BLaER1 treated with 17β-estradiol and CSF1 and Interleukin-3, amounts not matched to agents 10 nM and 100 nM (cell line): ENCODE data around the gene GLOD5.

Source experiments
- H3K27ac ChIP-seq, 11 experiments: shearing (Covaris generic); formaldehyde crosslinking; 2 replicates each; pipeline ENCODE4 v1.8.1; 2022
- H3K27me3 ChIP-seq, 11 experiments: shearing (Covaris generic); formaldehyde crosslinking; 2 replicates each; pipeline ENCODE4 v1.8.1; 2022
- H3K36me3 ChIP-seq, 11 experiments: shearing (Covaris generic); formaldehyde crosslinking; 2 replicates each; pipeline ENCODE4 v1.8.1; 2022
- H3K4me1 ChIP-seq, 10 experiments: shearing (Covaris generic); formaldehyde crosslinking; 2 replicates each; pipeline ENCODE4 v1.8.1; 2022
- H3K4me2 ChIP-seq, 11 experiments: shearing (Covaris generic); formaldehyde crosslinking; 2 replicates each; pipeline ENCODE4 v1.8.1; 2022
- H3K4me3 ChIP-seq, 10 experiments: shearing (Covaris generic); formaldehyde crosslinking; 2 replicates each; pipeline ENCODE4 v1.8.1; 2022
- H3K9ac ChIP-seq, 11 experiments: shearing (Covaris generic); formaldehyde crosslinking; 2 replicates each; pipeline ENCODE4 v1.8.1; 2022
- H3K9me3 ChIP-seq, 11 experiments: shearing (Covaris generic); formaldehyde crosslinking; replicated peaks in 1 of 11; 2 replicates each; pipeline ENCODE4 v1.8.1; 2022
- H4K20me1 ChIP-seq, 11 experiments: shearing (Covaris generic); formaldehyde crosslinking; 2 replicates each; pipeline ENCODE4 v1.8.1; 2022
- Cebpa-rat ChIP-seq, 11 experiments: shearing (Covaris generic); IDR thresholded peaks; 2 replicates each; pipeline ENCODE4 v1.8.1; 2022

The GLOD5 gene

GRCh38 chrX:48761674-48762471 is at the start of gene GLOD5:
TSS of gene GLOD5 (plus strand) at chrX:48761747. CDS start at chrX:48761791, 44 bp downstream.
- H4K20me1 ChIP-seq: no peaks in the 10 kb centered on the region; a peak in 1 of 22 replicates
- H3K4me1 ChIP-seq: peaks cover 0 to 4% (median 0%) of the 10 kb centered on the region in 10 experiments; a peak in 2 of 20 replicates
- TF ChIP-seq Cebpa-rat (IDR thresholded peaks at IDR 0.05): no peak
- no peak within 1 kb of the TSS for H3K9ac ChIP-seq
- H3K27ac ChIP-seq: no peak within 1 kb of the TSS
- H3K27me3 ChIP-seq: peaks cover 27 to 87% (median 68%) of the 10 kb centered on the region in 11 experiments
- no peaks in the 10 kb centered on the region for H3K36me3 ChIP-seq
- no peaks in the 10 kb centered on the region for H3K9me3 ChIP-seq
- H3K4me2 ChIP-seq: no peak within 1 kb of the TSS
- no peak within 1 kb of the TSS for H3K4me3 ChIP-seq

- Histone ChIP-seq H3K27ac (no peak overlapping the region), H3K4me1 (peaks cover 0 to 35% (median 19%) of the 10 kb centered on the region in 10 experiments; a peak in 14 of 20 replicates), H3K9ac (no peak overlapping the region), H3K4me2 (no peak overlapping the region), H3K27me3 (peaks cover 45 to 98% (median 90%) of the 10 kb centered on the region in 11 experiments), H3K9me3 (peaks cover 0 to 9% (median 0%) of the 10 kb centered on the region in 11 experiments; a peak in 3 of 22 replicates), H3K4me3 (no peak overlapping the region), H3K36me3 (peaks cover 0 to 27% (median 14%) of the 10 kb centered on the region in 11 experiments; a peak in 14 of 22 replicates), H4K20me1 (peaks cover 0 to 18% (median 0%) of the 10 kb centered on the region in 11 experiments; a peak in 5 of 22 replicates)
- TF ChIP-seq Cebpa-rat (IDR thresholded peaks at IDR 0.05): no peak
Measured at GRCh38 chrX:48711929-48712505, 49.5 kb upstream of the GLOD5 start.

DNA sequence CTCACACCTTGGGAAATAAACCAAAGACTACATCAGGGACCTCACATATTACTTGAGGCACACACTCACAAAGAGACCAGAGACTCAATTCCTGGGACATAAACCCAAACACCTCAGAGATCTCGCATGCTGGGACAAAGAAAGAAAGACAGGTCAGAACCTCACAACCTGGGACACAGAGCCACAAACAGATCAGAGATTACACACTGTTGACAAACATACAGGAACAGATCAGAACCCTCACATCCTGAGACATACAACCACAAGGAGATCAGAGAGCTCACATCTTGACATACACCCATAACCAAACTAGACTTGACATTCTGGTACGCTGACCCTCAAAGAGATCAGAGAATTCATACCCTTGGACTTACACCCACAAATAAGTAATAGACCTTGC is 47.7 kb upstream of the GLOD5 start:
- Histone ChIP-seq H3K4me3 (no peak overlapping the region), H3K36me3 (peaks cover 0 to 9% (median under 1%) of the 10 kb centered on the region in 11 experiments; a peak in 3 of 22 replicates), H3K4me2 (peak overlapping the region in 1 of 11 experiments; percentile 35; a peak in 2 of 22 replicates), H4K20me1 (peaks cover 0 to 7% (median 0%) of the 10 kb centered on the region in 11 experiments; a peak in 1 of 22 replicates), H3K9ac (no peak overlapping the region), H3K27ac (no peak overlapping the region), H3K4me1 (peaks cover 0 to 31% (median 19%) of the 10 kb centered on the region in 10 experiments; a peak in 14 of 20 replicates), H3K27me3 (peaks cover 31 to 96% (median 90%) of the 10 kb centered on the region in 11 experiments), H3K9me3 (peaks cover 0 to 16% (median 0%) of the 10 kb centered on the region in 11 experiments; a peak in 3 of 22 replicates)
- TF ChIP-seq Cebpa-rat (IDR thresholded peaks at IDR 0.05): no peak

- H3K27me3 ChIP-seq: peaks cover 36 to 95% (median 91%) of the 10 kb centered on the region in 11 experiments
- no peak overlapping the region for H3K9ac ChIP-seq
- TF ChIP-seq Cebpa-rat (IDR thresholded peaks at IDR 0.05): no peak
- peaks cover 0 to 7% (median 0%) of the 10 kb centered on the region in 11 experiments; a peak in 1 of 22 replicates for H4K20me1 ChIP-seq
- no peak overlapping the region for H3K27ac ChIP-seq
- H3K36me3 ChIP-seq: 0 out of 22 replicates have a peak, but pooled peaks cover 0 to 1% (median 0%) of the 10 kb centered on the region in 11 experiments
- peaks cover 0 to 16% (median 0%) of the 10 kb centered on the region in 11 experiments; a peak in 3 of 22 replicates for H3K9me3 ChIP-seq
- peak overlapping the region in 7 of 11 experiments; percentile 15 to 41 (median 31); a peak in 13 of 22 replicates for H3K4me2 ChIP-seq
- H3K4me3 ChIP-seq: no peak overlapping the region
- peaks cover 0 to 31% (median 19%) of the 10 kb centered on the region in 10 experiments; a peak in 14 of 20 replicates for H3K4me1 ChIP-seq
Measured at GRCh38 chrX:48714573-48714972, 47.0 kb upstream of the GLOD5 start.

GRCh38 chrX:48715072-48715471 is 46.5 kb upstream of the GLOD5 start:
- Histone ChIP-seq H3K27ac (no peak overlapping the region), H3K4me3 (no peak overlapping the region), H3K27me3 (peaks cover 41 to 99% (median 96%) of the 10 kb centered on the region in 11 experiments), H3K9me3 (peaks cover 0 to 16% (median 0%) of the 10 kb centered on the region in 11 experiments; a peak in 3 of 22 replicates), H4K20me1 (peaks cover 0 to 7% (median 0%) of the 10 kb centered on the region in 11 experiments; a peak in 1 of 22 replicates), H3K36me3 (no peaks in the 10 kb centered on the region), H3K4me1 (peaks cover 0 to 31% (median 19%) of the 10 kb centered on the region in 10 experiments; a peak in 14 of 20 replicates), H3K4me2 (peak overlapping the region in 7 of 11 experiments; percentile 15 to 41 (median 31); a peak in 12 of 22 replicates), H3K9ac (no peak overlapping the region)
- TF ChIP-seq Cebpa-rat (IDR thresholded peaks at IDR 0.05): no peak

- no peak overlapping the region for H3K9ac ChIP-seq
- H3K9me3 ChIP-seq: peaks cover 0 to 16% (median 0%) of the 10 kb centered on the region in 11 experiments; a peak in 3 of 22 replicates
- H3K4me3 ChIP-seq: no peak overlapping the region
- no peak for TF ChIP-seq Cebpa-rat (IDR thresholded peaks at IDR 0.05)
- peak overlapping the region in 6 of 11 experiments; percentile 15 to 41 (median 31); a peak in 8 of 22 replicates for H3K4me2 ChIP-seq
- peaks cover 0 to 7% (median 0%) of the 10 kb centered on the region in 11 experiments; a peak in 1 of 22 replicates for H4K20me1 ChIP-seq
- no peak overlapping the region for H3K27ac ChIP-seq
- H3K36me3 ChIP-seq: no peaks in the 10 kb centered on the region
- peaks cover 0 to 31% (median 19%) of the 10 kb centered on the region in 10 experiments; a peak in 14 of 20 replicates for H3K4me1 ChIP-seq
- H3K27me3 ChIP-seq: peaks cover 44 to 99% (median 96%) of the 10 kb centered on the region in 11 experiments
Measured at GRCh38 chrX:48715876-48716502, 45.6 kb upstream of the GLOD5 start.

DNA sequence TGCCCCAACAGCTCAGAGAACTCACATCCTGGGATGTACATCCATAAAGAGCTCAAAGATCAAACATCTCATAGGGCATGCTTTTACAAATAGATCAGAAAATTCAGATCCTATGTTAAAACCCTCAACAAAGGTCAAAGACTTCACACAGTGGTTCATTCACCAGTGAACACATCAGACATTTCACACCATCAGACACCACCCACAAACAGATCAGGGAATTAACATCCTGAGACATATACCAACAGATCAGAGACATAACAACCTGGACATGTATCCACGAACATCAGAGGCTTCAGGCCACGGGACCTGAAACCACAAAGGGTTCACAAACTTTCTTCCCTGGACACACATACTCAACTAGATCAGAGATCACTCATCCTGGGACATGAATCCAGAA is 41.6 kb upstream of the GLOD5 start:
- Histone ChIP-seq H3K27ac (no peak overlapping the region), H4K20me1 (no peaks in the 10 kb centered on the region; a peak in 1 of 22 replicates), H3K4me3 (no peak overlapping the region), H3K36me3 (no peaks in the 10 kb centered on the region), H3K4me2 (no peak overlapping the region), H3K4me1 (peaks cover 0 to 14% (median 9%) of the 10 kb centered on the region in 10 experiments; a peak in 13 of 20 replicates), H3K9ac (no peak overlapping the region), H3K27me3 (peaks cover 38 to 93% (median 87%) of the 10 kb centered on the region in 11 experiments), H3K9me3 (peaks cover 0 to 16% (median 0%) of the 10 kb centered on the region in 11 experiments; a peak in 5 of 22 replicates)
- TF ChIP-seq Cebpa-rat (IDR thresholded peaks at IDR 0.05): no peak

DNA sequence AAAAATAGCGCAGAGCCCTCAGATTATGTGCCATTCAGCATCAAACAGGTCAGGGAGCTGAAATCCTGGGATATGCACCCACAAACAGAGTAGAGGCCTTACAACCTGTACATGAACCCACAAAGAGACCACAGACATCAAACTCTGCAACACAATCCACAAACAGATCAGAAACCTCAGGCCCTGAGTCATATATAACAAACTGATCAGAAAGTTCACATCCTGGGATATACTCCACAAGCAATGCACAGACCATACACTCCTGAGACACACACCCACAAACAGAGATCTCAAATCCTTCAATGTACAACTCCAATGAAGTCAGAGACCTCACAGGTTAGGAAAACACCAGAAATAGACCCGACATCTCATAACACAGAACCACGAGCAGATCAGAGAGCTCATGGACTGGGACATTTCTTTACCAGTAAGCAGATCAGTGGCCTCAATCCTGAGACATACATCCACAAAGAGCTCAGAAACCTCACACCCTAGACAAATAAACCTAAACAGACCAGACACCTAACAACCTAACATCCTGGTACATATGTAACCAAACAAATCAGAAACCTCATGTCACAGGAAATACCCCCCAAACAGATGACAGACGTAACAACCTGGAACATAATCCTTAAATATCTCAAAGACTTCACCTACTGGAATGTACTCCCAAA is 40.8 kb upstream of the GLOD5 start:
- Histone ChIP-seq H3K27ac (no peak overlapping the region), H4K20me1 (no peaks in the 10 kb centered on the region; a peak in 1 of 22 replicates), H3K36me3 (no peaks in the 10 kb centered on the region)

More for the DNA sequence above, 40.8 kb upstream of the GLOD5 start:
- peaks cover 40 to 93% (median 87%) of the 10 kb centered on the region in 11 experiments for H3K27me3 ChIP-seq
- peaks cover 0 to 16% (median 0%) of the 10 kb centered on the region in 11 experiments; a peak in 5 of 22 replicates for H3K9me3 ChIP-seq
- H3K4me2 ChIP-seq: no peak overlapping the region
- no peak for TF ChIP-seq Cebpa-rat (IDR thresholded peaks at IDR 0.05)
- no peak overlapping the region for H3K9ac ChIP-seq
- peaks cover 0 to 6% (median 2%) of the 10 kb centered on the region in 10 experiments; a peak in 8 of 20 replicates for H3K4me1 ChIP-seq
- no peak overlapping the region for H3K4me3 ChIP-seq
